ENCODE results near the gene BACE1. TPM values are rescaled to one million over a fixed set of nuclear protein-coding genes. Genes with fewer than 3 reads are reported as not detected.

Gene BACE1
- total RNA-seq, 2 donors from 2014 or later = 12.4 to 28.4 TPM

- Histone ChIP-seq H3K36me3 (peaks cover 0 to 3% of the 10 kb centered on the region in 2 donors), H3K4me3 (no peak overlapping the region), H3K4me1 (replicated peaks) (no peaks in the 10 kb centered on the region), H3K27me3 (replicated peaks; ENCODE audit: insufficient read depth) (no peaks in the 10 kb centered on the region), H3K9me3 (no peaks in the 10 kb centered on the region), H3K27ac (no peak overlapping the region)
- DNase-seq (ENCODE audit: low spot score) = no peak
- intact Hi-C loops (cut with DNase I) = no loop called here
- 85% methylated on average over 6 of the region's 6 CpGs for WGBS
- TF ChIP-seq POLR2A (IDR thresholded peaks at IDR 0.05) = no peak
- TF ChIP-seq POLR2AphosphoS5 (IDR thresholded peaks at IDR 0.05) = no peak
- TF ChIP-seq CTCF (IDR thresholded peaks at IDR 0.05) = no peak
Measured at GRCh38 chr11:117296881-117297280, 19.2 kb downstream of the BACE1 start.

- H3K27me3 ChIP-seq (replicated peaks; ENCODE audit: insufficient read depth) = no peaks in the 10 kb centered on the region
- intact Hi-C loops (cut with DNase I) = no loop called here
- no peaks in the 10 kb centered on the region for H3K4me1 ChIP-seq (replicated peaks)
- H3K4me3 ChIP-seq = no peak overlapping the region
- no peak overlapping the region for H3K27ac ChIP-seq
- no peak for DNase-seq (ENCODE audit: low spot score)
- no peaks in the 10 kb centered on the region for H3K9me3 ChIP-seq
- TF ChIP-seq POLR2A (IDR thresholded peaks at IDR 0.05) = no peak
- no peak for TF ChIP-seq POLR2AphosphoS5 (IDR thresholded peaks at IDR 0.05)
- no peak for TF ChIP-seq CTCF (IDR thresholded peaks at IDR 0.05)
- 80% methylated on average over 9 of the region's 9 CpGs for WGBS
- H3K36me3 ChIP-seq = peaks cover 0 to 3% of the 10 kb centered on the region in 2 donors
Measured at GRCh38 chr11:117295438-117296137, 20.5 kb downstream of the BACE1 start.

- H3K9me3 ChIP-seq = no peaks in the 10 kb centered on the region
- WGBS = 93% methylated on average over 2 of the region's 2 CpGs
- H3K27me3 ChIP-seq (replicated peaks; ENCODE audit: insufficient read depth) = no peaks in the 10 kb centered on the region
- intact Hi-C loops (cut with DNase I) = no loop called here
- H3K4me1 ChIP-seq (replicated peaks) = no peaks in the 10 kb centered on the region
- H3K27ac ChIP-seq = no peak overlapping the region
- H3K36me3 ChIP-seq = peaks cover 0 to 3% of the 10 kb centered on the region in 2 donors
- H3K4me3 ChIP-seq = no peak overlapping the region
- DNase-seq (ENCODE audit: low spot score) = no peak
- TF ChIP-seq CTCF (IDR thresholded peaks at IDR 0.05) (no peak), POLR2AphosphoS5 (IDR thresholded peaks at IDR 0.05) (no peak), POLR2A (IDR thresholded peaks at IDR 0.05) (no peak)
Measured at GRCh38 chr11:117292616-117293015, 23.4 kb downstream of the BACE1 start.

- Histone ChIP-seq H3K9me3 (no peaks in the 10 kb centered on the region), H3K36me3 (peaks cover 0 to 3% of the 10 kb centered on the region in 2 donors), H3K27me3 (replicated peaks; ENCODE audit: insufficient read depth) (no peaks in the 10 kb centered on the region), H3K4me3 (no peak within 1 kb of the TSS), H3K27ac (no peak within 1 kb of the TSS), H3K4me1 (replicated peaks) (no peaks in the 10 kb centered on the region)
- TF ChIP-seq POLR2A (IDR thresholded peaks at IDR 0.05) (no peak), CTCF (IDR thresholded peaks at IDR 0.05) (no peak), POLR2AphosphoS5 (IDR thresholded peaks at IDR 0.05) (no peak)
- no peak for DNase-seq (ENCODE audit: low spot score)
- intact Hi-C loops (cut with DNase I) = no loop called here
- WGBS = 91% methylated on average over 8 of the region's 8 CpGs
Measured at GRCh38 chr11:117290809-117291396, 25.2 kb downstream of the BACE1 start, which contains the start of gene BACE1-AS. TSS of gene BACE1-AS (plus strand) at chr11:117291346.

- Histone ChIP-seq H3K9me3 (no peaks in the 10 kb centered on the region), H3K27me3 (replicated peaks; ENCODE audit: insufficient read depth) (no peaks in the 10 kb centered on the region), H3K4me3 (no peak overlapping the region), H3K4me1 (replicated peaks) (no peaks in the 10 kb centered on the region), H3K36me3 (peaks cover 0 to 3% of the 10 kb centered on the region in 2 donors), H3K27ac (no peak overlapping the region)
- intact Hi-C loops (cut with DNase I) = no loop called here
- TF ChIP-seq POLR2AphosphoS5 (IDR thresholded peaks at IDR 0.05) (no peak), POLR2A (IDR thresholded peaks at IDR 0.05) (no peak)
- no peak for DNase-seq (ENCODE audit: low spot score)
- 92% methylated on average over 1 of the region's 1 CpG for WGBS
Measured at GRCh38 chr11:117289795-117290194, 26.3 kb downstream of the BACE1 start.
